Measurements from ENCODE around the gene CDK14. TPM values are rescaled to one million over a fixed set of nuclear protein-coding genes. Genes with fewer than 3 reads are reported as not detected.

Gene CDK14
- total RNA-seq, 4 donors from 2014 or later = 1.1 to 12.7 (median 5.8) TPM

DNA sequence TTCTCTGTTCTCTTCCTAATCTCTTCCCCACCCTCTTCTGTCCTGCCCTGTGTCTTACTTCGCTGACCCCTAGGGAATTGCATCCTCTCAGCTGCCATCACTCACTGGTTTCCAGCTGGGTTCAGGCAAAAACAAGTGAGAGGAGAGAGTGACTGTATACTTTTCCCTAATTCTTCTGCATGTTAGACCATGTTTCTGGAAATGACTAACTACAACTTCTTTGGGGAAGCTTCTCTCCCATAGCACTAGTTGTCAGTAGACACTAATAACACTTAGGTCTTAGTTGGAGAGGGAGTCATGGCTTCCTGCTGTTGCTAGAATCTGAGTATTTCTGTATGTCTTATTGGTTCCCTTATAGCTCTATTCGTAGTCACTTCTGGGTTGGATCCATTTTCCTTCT lies 369.1 kb downstream of the CDK14 start:
- TF ChIP-seq, protein P1, sequence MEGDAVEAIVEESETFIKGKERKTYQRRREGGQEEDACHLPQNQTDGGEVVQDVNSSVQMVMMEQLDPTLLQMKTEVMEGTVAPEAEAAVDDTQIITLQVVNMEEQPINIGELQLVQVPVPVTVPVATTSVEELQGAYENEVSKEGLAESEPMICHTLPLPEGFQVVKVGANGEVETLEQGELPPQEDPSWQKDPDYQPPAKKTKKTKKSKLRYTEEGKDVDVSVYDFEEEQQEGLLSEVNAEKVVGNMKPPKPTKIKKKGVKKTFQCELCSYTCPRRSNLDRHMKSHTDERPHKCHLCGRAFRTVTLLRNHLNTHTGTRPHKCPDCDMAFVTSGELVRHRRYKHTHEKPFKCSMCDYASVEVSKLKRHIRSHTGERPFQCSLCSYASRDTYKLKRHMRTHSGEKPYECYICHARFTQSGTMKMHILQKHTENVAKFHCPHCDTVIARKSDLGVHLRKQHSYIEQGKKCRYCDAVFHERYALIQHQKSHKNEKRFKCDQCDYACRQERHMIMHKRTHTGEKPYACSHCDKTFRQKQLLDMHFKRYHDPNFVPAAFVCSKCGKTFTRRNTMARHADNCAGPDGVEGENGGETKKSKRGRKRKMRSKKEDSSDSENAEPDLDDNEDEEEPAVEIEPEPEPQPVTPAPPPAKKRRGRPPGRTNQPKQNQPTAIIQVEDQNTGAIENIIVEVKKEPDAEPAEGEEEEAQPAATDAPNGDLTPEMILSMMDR (IDR thresholded peaks at IDR 0.05) = no peak
- TF ChIP-seq POLR2A (IDR thresholded peaks at IDR 0.05) = no peak
- no peak overlapping the region for H3K4me3 ChIP-seq (ENCODE audit: low read depth, poor library complexity, severe bottlenecking)
- no peak for DNase-seq (ENCODE audit: low spot score in 2 of 2)
- intact Hi-C loops (cut with DNase I; ENCODE audit: low total_unique reads) = no loop called here
- WGBS, 2 donors = 86 to 89% methylated on average over 2 of the region's 2 CpGs

DNA sequence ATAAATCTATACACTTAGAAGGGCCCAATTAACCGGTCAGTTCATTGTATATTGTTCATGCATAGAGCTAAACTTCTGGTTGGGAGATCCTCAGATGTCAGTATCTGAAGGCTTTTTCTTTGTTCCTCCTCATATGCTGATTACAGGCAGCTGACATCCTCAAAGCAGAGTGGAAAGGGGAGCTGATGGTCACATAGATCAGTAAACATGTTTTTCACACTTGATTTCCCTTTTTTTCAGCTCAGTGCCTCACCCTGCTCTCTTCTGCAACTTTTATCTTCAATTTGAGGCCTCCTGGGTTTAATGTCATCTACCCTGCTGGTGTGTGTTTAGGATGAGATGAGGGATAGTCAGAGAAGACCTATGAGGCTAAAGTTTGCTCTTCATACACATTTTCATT lies 370.2 kb downstream of the CDK14 start:
- no peak for DNase-seq (ENCODE audit: low spot score in 2 of 2)
- intact Hi-C loops (cut with DNase I; ENCODE audit: low total_unique reads) = no loop called here
- no peak overlapping the region for H3K4me3 ChIP-seq (ENCODE audit: low read depth, poor library complexity, severe bottlenecking)
- TF ChIP-seq POLR2A (IDR thresholded peaks at IDR 0.05) = no peak
- TF ChIP-seq, protein P1 (IDR thresholded peaks at IDR 0.05) = no peak
- WGBS, 2 donors = 77 to 88% methylated on average over 1 of the region's 1 CpG

DNA sequence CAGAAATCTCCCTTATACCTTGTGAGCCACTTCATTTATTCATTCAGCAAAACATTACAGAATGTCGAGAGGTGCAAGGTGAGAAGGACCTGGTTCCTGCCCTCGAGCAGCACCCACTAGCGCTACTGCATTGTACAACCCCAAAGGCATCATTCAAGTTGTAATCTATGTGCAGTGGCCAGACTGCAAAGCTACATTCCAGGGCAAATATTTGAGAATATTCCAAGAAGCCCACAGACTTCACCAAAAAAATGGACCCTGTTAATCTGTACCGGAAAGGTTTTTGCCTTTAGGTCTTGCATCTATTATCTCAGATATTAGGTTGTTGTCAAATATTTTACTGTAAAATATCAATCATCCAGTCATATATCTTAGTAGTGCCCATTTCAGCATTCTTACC lies 372.8 kb downstream of the CDK14 start:
- WGBS, 2 donors = 74 to 77% methylated on average over 4 of the region's 4 CpGs
- DNase-seq (ENCODE audit: low spot score in 2 of 2) = no peak
- no peak overlapping the region for H3K4me3 ChIP-seq (ENCODE audit: low read depth, poor library complexity, severe bottlenecking)
- TF ChIP-seq, protein P1 (IDR thresholded peaks at IDR 0.05) = no peak
- no peak for TF ChIP-seq POLR2A (IDR thresholded peaks at IDR 0.05)
- intact Hi-C loops (cut with DNase I; ENCODE audit: low total_unique reads) = no loop called here

DNA sequence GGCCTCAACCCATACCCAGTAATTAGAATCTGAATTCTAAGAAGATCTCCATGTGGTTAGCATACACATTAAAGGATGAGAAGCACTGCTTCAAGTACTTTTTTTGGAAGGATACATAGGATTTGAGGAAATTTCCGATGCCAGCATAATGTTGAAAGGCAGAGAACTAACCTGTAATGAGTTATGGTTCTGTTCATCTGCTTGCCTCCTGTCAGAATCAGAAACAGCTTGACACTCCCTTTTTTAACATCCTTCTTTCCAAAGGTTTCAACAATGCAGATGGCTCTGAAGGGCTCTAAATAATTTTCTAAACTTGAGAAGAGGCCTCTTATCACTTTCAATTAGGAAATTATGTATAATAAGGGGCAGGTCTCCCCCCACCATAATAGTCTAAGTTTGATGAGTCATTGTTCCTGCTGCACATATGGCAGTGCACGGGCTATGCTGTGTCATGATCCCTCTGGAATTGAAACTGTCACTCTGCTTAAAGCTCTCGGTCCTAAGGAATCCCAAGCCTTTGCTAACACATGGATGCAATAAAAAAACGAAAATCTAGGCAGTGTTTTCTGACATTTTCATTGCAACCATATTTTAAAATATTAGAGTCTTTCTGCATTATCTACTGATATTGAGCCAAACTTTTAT lies 376.9 kb downstream of the CDK14 start:
- no peak overlapping the region for H3K4me3 ChIP-seq (ENCODE audit: low read depth, poor library complexity, severe bottlenecking)
- DNase-seq (ENCODE audit: low spot score in 2 of 2) = no peak
- WGBS, 2 donors = 53 to 68% methylated on average over 4 of the region's 4 CpGs
- intact Hi-C loops (cut with DNase I; ENCODE audit: low total_unique reads) = no loop called here
- no peak for TF ChIP-seq POLR2A (IDR thresholded peaks at IDR 0.05)
- TF ChIP-seq, protein P1 (IDR thresholded peaks at IDR 0.05) = no peak

DNA sequence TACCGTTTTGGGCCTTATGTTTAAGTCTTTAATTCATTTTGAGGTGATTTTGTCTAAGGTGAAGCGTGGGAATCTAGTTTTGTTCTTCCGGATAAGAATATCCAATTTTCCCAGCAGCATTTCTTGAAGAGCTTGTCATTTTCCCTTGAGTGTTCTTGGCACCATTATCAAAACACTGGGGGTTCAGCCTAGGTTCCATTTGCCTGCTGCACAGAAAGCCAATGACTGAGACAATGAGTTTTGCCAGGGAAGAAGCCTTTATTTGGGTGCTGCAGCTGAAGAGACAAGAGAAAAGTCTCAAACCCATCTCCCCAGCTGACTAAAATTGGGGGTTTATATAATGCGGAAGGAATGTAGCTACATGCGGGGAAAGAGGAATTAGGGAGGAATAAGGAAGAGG lies 380.9 kb downstream of the CDK14 start:
- WGBS, 2 donors = 88 to 96% methylated on average over 5 of the region's 5 CpGs
- no peak overlapping the region for H3K4me3 ChIP-seq (ENCODE audit: low read depth, poor library complexity, severe bottlenecking)
- DNase-seq (ENCODE audit: low spot score in 2 of 2) = no peak
- TF ChIP-seq POLR2A (IDR thresholded peaks at IDR 0.05) = no peak
- TF ChIP-seq, protein P1 (IDR thresholded peaks at IDR 0.05) = no peak
- intact Hi-C loops (cut with DNase I; ENCODE audit: low total_unique reads) = no loop called here

DNA sequence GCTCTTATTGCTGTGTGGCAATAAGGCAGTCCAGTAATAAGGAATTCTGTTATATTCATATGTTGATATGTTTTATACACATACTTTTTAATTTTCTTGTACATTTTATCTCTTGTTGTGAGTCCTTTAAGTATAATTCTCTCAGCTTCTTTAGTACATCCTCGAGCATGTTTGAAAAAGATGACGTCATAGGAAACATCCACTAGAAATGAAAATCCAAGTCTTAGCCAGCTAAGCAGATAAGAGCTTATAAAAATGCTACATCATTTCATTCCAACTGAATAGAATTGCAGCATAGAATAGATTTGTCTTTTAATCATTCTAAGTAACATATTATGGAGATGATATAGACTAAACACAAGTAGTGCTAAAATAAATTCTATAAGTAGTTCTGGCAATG lies 384.4 kb downstream of the CDK14 start:
- TF ChIP-seq POLR2A (IDR thresholded peaks at IDR 0.05) = no peak
- TF ChIP-seq, protein P1 (IDR thresholded peaks at IDR 0.05) = no peak
- H3K4me3 ChIP-seq (ENCODE audit: low read depth, poor library complexity, severe bottlenecking) = no peak overlapping the region
- no peak for DNase-seq (ENCODE audit: low spot score in 2 of 2)
- 52 to 62% methylated on average over 2 of the region's 2 CpGs for WGBS, 2 donors
- intact Hi-C loops (cut with DNase I; ENCODE audit: low total_unique reads) = no loop called here
